Activated T-cell treated with anti-CD3 and anti-CD28 coated beads for 24 hours (primary cell): Measurements from ENCODE around the gene MTCH1.
"Not testable (repeated sequence)": the region's sequence is repeated elsewhere in the genome, so short reads cannot be mapped to it uniquely, and the experiment has no call there.

ENCODE experiments used
- DNase-seq: peaks from one replicate; pipeline ENCODE4 v3.0.0-alpha.2; 2020; ENCODE audit warnings: low read depth

Gene MTCH1

GRCh38 chr6:36954262-36954931 is 31.6 kb downstream of the MTCH1 start, which contains the start of gene PI16:
PI16 (plus strand) TSS chr6:36954738; CDS start chr6:36954761, 23 bp downstream.
- no peak for DNase-seq

GRCh38 chr6:36953931-36954261 is 32.1 kb downstream of the MTCH1 start:
- no peak for DNase-seq

- DNase-seq = no peak
These were observed 36.4 kb downstream of the MTCH1 start for GRCh38 chr6:36949636-36950035.

GRCh38 chr6:36949076-36949475 is 36.9 kb downstream of the MTCH1 start:
- DNase-seq = not testable (repeated sequence)

GRCh38 chr6:36947570-36948351 is 38.2 kb downstream of the MTCH1 start:
- DNase-seq = no peak

GRCh38 chr6:36946526-36946925 is 39.5 kb downstream of the MTCH1 start:
- no peak for DNase-seq

GRCh38 chr6:36945301-36945700 is 40.7 kb downstream of the MTCH1 start:
- no peak for DNase-seq

GRCh38 chr6:36944650-36945049 is 41.3 kb downstream of the MTCH1 start:
- no peak for DNase-seq

GRCh38 chr6:36942329-36942728 is 43.7 kb downstream of the MTCH1 start:
- not testable (repeated sequence) for DNase-seq

- DNase-seq = not testable (repeated sequence)
These were observed 44.4 kb downstream of the MTCH1 start for GRCh38 chr6:36941561-36941960.

- DNase-seq = no peak
These were observed 46.0 kb downstream of the MTCH1 start for GRCh38 chr6:36940027-36940426.

- not testable (repeated sequence) for DNase-seq
These were observed 47.0 kb downstream of the MTCH1 start for GRCh38 chr6:36939005-36939404.

- no peak for DNase-seq
These were observed 47.5 kb downstream of the MTCH1 start for GRCh38 chr6:36938536-36938935.

GRCh38 chr6:36937896-36938295 is 48.1 kb downstream of the MTCH1 start:
- no peak for DNase-seq

- DNase-seq = no peak
These were observed 49.2 kb downstream of the MTCH1 start for GRCh38 chr6:36936824-36937223.

GRCh38 chr6:36934901-36935300 is 51.1 kb downstream of the MTCH1 start:
- DNase-seq = no peak

- no peak for DNase-seq
These were observed 52.5 kb downstream of the MTCH1 start for GRCh38 chr6:36933519-36933918.

GRCh38 chr6:36933102-36933501 is 52.9 kb downstream of the MTCH1 start:
- no peak for DNase-seq

GRCh38 chr6:36930483-36930882 is 55.5 kb downstream of the MTCH1 start:
- DNase-seq = no peak

- no peak for DNase-seq
These were observed 56.4 kb downstream of the MTCH1 start for GRCh38 chr6:36929607-36930006.

GRCh38 chr6:36929152-36929551 is 56.8 kb downstream of the MTCH1 start:
- no peak for DNase-seq

GRCh38 chr6:36928547-36928918 is 57.5 kb downstream of the MTCH1 start:
- DNase-seq = no peak

- no peak for DNase-seq
These were observed 58.1 kb downstream of the MTCH1 start for GRCh38 chr6:36927691-36928546.
